ENCODE measurements around the gene STAU1.
"Not testable (repeated sequence)": the region's sequence is repeated elsewhere in the genome, so short reads cannot be mapped to it uniquely, and the experiment has no call there.

Gene STAU1

DNA sequence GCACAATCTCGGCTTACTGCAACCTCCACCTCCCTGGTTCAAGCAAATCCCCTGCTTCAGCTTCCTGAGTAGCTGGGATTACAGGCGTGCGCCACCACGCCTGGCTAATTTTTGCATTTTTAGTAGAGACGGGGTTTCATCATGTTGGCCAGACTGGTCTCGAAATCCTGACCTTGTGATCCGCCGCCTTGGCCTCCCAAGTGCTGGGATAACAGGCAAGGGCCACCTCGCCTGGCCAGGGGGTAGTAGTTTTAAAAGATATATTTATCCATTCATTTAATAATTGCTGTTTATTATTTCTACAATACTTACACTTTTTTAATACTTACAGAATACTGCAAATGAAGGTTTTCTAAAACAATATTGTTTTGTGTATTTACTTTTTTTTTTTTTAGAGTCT lies 15.6 kb upstream of the STAU1 start:
- DNase-seq (ENCODE audit: low read depth, low spot score): no peak

DNA sequence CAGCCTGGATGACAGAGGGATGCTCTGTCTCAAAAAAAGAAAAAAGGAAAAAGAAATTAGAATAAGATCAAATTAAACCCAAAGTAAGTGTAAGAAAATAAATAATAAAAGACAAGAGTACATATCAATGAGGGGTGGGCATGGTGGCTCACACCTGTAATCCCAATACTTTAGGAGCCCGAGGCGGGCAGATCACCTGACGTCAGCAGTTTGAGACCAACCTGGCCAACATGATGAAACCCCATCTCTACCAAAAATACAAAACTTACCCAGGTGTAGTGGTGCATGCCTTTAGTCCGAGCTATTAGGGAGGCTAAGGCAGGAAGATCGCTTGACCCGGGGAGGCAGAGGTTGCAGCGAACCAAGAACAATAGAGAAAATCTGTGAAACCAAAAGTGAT lies 14.9 kb upstream of the STAU1 start:
- no peak for DNase-seq (ENCODE audit: low read depth, low spot score)

DNA sequence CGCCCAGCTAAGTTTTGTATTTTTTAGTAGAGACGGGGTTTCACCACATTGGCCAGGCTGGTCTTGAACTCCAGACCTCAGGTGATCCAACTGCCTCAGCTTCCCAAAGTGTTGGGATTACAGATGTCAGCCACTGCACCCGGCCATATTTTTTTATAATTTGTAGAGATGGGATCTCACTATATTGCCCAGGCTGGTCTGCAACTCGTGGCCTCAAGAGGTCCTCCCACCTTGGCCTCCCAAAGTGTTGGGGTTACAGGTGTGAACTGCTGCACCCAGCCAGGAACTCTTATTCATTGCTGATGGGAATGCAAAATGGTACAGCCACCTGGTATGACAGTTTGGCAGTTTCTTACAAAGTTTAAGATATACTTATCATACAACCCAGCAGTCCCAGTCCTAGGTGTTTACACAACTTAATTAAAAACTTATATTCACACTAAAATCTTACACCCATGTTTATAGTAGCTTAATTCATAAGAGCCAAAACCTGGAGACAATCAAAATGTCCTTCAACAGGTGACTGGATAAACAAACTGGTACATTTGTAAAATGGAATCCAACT lies 11.7 kb upstream of the STAU1 start:
- DNase-seq (ENCODE audit: low read depth, low spot score): no peak

DNA sequence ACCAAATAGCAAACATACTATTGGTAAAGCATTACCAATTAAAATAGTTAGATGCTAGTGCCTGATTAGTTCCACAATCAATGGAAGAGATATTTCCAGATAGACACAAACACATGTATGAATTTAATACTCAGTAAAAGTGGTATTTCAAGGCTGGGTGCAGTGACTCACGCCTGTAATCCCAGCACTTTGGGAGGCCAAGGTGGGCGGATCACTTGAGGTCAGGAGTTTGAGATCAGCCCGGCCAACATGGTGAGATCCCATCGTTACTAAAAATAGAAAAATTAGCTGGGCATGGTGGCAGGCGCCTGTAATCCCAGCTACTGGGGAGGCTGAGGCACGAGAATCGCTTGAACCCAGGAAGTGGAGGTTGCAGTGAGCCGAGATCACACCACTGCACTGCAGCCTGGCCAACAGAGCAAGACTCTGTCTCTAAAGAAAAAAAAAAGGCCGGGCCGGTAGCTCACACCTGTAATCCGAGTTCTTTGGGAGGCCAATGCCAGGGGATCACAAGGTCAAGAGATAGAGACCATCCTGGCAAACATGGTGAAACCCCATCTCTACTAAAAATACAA lies 4.9 kb upstream of the STAU1 start:
- DNase-seq (ENCODE audit: low read depth, low spot score): not testable (repeated sequence)

DNA sequence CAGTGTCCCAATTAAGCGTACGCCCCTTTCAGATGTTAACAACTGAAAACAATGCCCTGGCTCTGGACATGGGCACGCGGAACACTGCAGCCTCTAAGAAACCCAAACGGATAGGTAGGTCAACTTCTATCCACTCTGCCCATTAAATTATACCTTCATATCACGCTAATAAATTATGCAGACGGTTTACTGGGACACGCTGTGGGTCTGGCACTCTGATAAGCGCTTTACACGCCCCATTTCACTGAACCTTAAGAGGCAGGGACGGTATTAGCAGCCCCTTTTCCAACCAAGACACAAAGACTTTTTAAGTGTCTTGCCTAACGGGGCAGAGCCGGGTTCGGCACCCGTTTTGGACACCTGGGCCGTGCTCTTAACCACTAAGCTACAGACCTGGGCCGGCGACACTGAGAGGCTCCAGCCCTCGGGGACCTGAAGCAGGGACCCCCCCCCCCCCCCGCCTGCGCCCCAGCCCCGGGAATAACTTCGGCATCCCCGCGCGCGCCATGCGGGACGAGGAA lies 744 bp downstream of the STAU1 start:
- no peak for DNase-seq (ENCODE audit: low read depth, low spot score)

DNA sequence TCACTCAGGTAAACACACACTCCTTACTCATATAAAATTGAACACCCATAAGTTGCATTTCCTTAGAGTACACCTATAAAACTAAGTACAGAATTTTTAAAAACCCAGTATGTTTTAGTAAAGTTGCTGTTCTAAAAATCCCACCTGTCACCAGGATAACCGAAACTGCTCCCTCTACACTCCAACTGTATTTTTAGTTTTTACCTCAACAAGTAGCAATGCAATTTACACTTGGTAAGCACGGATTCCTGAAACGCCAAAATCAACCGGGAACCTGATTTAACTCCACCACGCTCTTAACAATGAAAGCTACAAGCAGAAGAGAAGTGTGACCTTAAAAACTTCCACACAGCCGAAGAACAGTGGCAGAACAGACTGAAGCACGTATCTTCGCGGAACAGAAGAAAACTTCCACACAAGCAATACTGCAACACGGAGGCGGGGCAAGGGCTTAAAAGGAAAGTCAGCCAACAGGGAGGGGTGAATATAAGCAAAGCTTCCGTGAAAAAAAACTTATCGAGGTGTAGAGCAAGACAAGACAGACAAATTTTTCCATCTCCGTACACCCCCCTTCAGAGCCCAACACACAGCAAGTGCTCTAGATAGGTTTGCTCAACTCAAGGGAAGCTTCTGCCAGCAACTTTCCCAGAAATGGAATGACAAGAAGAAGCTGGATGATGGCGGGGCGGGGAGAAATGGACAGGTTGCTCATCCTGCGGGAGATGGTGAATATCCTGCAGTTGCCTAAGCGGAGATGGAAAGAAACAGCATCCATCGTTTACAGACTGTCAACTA lies 1.4 kb downstream of the STAU1 start:
- DNase-seq (ENCODE audit: low read depth, low spot score): no peak

DNA sequence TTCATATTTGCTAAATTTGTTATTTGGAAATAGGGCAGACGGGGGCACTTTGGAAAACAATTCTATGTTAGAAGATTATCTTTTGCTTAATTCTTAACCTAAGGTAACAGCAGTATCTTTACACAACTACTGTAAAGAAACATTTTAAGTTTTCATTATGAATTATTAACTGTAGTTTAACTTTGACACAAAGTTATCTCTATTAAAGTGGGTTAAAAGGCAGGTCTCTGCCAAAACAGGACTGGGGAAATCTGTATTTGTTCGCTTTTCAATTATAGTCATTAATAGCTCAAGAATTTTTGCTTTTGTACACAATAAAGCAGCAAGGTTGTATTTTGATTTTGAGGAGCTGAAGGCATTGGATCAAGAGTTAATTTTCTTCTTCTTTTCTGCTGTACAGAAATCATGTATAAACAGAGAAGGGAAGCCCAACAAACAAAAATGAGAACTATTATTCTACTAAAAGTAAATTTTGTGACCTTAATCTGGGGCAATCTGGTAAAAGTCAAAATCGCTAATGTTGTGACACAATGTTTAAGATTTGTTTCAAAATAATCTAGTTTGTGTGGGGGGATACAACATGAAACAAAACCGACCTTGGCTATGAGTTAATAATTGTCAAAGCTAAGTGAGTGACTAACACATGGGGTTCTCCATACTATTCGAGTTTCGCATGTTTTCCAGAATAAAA lies 2.9 kb downstream of the STAU1 start:
- no peak for DNase-seq (ENCODE audit: low read depth, low spot score)

DNA sequence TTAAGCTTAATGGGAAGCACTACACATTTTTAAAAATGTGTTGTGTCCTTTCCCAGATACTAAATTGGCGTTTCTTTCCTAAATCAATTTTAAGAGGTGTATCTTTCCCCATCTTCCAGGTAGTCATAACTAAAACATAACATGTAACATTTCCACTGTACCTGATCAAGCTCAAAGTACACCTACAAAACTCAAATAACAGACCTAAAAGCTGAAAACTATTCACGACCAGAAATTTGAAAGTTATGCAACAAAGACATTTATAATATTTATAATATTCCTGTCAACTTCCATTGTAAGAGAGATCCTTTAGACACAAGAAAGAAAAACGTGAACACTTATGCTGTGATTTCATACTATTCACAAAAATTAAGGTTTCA lies 3.5 kb downstream of the STAU1 start:
- no peak for DNase-seq (ENCODE audit: low read depth, low spot score)

DNA sequence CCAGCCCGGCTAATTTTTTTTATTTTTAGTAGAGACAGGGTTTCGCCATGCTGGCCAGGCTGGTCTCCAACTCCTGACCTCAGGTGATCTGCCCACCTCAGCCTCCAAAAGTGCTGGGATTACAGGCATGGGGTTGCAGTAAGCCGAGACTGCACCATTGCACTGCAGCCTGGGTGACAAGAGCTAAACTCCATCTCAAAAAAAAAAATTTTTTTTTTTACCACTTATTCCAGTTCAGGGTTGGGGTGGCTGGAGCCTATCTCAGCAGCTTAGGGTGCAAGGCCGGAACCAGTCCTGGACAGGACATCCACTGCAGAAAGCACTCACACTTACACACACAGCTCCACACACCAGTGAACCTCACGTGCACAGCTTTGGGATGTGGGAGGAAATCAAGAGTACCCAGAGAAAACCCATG lies 4.0 kb downstream of the STAU1 start:
- not testable (repeated sequence) for DNase-seq (ENCODE audit: low read depth, low spot score)

DNA sequence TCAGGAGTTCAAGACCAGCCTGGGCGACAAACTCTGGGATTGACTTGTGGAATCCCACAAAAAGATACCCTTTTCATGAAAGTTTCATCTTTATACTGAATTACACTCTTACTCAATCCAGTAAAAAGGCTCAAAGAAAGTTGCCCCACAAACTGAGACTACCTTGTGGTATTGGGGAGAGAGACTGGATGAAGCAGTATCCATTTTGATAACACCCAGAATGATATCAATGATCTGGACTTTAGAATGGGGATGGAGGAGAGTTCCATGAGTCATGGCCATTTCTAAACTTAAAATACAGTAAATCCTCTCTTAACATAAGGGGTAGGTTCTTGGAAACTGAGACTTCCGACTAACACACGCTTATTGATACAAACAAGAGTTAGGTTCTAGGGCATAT lies 4.7 kb downstream of the STAU1 start:
- no peak for DNase-seq (ENCODE audit: low read depth, low spot score)

DNA sequence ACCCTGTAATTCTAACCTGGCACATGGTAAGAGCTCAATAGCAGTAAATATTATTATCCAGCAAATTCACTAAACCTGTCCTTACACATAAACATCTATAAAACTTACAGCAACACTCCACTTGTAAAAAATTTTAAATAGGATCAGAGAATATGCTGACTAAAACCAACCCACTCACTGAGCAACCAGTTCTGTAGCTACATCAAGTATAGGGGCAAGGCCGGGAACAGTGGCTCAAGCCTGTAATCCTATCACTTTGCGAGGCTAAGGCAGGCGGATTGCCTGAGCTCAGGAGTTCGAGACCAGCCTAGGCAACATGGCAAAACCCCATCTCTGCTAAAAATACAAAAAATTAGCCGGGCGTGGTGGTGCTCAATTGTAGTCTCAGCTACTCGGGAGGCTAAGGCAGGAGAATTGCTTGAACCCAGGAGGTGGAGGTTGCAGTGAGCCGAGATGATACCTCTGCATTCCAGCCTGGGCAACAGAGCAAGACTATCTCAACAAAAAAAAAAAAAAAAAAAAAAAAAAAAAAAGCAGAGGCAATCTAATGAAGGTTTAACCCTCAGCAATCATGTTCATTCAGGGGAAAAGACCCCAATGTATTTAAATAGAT lies 6.8 kb downstream of the STAU1 start:
- DNase-seq (ENCODE audit: low read depth, low spot score): no peak

DNA sequence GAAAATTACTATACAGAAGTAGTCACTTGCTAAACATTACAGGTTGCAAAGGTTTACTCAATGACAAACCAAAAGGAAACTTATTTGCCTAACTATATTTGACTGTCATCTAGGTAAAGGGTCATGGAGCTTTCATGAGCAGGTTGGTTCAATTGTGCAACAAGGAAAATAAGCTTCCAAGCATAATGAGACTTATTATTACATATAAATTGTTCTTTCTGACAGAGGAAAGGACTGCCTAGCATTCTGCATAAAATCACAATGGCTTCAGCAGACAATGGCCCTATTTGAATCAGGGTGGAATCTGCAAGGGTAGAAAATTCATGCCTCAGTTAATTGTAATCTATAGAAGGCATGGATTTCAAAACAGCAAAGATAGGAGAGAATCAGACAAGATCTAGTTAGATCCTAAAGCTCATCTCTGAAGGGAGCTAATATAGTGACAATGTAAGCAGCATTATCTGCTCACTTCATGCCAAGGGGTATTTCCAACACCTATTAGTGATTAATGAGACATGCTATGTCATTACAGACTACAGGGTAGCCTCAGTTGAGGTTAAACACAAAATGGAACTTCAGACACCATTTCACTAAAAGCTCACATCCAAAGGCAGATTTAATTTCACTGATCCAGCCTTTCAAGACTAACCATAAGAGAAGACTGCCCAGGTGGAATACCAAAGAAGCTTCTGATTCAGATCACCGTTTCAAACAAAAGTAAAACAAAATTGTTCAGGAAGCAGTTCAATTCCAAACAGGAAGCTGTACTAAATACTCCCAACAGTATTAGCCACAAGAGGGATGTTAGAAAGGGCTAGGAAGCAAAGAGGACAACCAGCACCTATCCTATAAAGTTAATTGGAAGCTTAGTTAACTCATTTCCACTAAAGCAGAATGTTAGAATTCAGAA lies 8.5 kb downstream of the STAU1 start:
- no peak for DNase-seq (ENCODE audit: low read depth, low spot score)

DNA sequence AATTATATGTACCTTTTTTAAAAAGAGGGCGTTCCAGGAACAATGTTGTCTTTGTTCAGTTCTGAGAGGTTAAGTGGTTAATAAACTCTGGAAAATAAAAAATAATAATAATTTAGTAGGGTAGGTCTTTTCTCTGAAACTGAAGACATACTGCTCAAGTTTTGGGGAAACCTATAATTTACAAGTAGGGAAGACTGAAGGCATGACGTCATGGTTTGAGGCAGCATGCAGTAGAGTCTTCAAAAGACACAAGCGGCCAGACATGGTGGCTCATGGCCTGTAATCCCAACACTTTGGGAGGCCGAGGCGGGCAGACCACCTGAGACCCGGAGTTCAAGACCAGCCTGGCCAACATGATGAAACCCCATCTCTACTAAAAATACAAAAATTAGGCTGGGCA lies 14.0 kb downstream of the STAU1 start:
- no peak for DNase-seq (ENCODE audit: low read depth, low spot score)

DNA sequence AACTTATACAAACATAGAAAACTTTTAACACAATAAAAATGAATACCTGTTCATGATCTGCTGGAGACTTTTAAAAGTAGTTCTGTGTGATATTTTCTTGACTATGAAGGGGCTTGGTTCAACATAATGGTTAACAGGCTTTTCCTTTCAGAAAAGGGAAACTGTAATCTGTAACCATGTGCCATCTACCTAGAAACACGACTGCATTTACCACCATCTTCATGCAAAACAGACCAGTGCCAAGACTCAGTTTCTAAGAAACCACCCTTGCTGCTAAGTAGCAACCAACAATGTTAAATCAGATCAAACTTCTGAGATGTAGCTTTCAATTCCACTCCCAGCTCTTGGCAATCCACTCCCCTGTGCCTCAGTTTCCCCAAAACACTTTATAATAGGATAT lies 15.7 kb downstream of the STAU1 start:
- DNase-seq (ENCODE audit: low read depth, low spot score): no peak

DNA sequence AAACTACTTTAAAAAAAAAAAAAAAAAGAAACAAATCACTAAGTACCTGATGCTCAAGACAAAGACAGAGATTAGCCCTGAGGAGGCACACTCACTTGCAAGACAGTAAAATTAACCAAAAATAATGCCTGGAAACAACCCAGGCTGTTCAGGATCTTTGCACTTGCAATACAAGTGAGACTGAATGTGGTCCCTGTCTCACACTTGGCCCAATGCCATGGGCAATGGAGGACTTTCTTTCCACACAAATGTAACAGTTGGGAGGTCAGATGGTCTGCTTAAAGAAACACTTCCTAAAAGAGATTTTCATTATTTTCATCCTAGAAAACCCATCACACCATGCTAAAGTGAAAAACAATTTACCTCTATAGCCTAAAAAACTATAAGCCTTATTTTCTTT lies 16.2 kb downstream of the STAU1 start:
- no peak for DNase-seq (ENCODE audit: low read depth, low spot score)

DNA sequence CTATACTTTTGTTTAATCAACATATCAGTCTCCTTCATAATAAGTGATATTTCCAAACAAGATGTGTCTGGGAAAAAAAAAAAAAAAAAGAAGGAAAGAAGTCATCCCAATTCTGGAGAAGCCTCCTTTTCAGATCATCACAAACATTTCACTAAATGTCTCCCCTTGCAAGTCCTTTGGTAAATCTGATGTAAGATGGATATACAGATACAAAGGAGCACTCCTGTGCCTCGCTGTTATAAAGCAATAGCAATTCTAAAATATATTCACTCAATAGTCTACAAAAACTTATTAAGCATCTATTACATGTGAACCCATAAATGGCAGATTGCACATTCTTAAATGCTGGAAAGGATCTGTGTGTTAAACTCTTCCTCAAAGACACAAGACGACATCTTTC lies 17.4 kb downstream of the STAU1 start:
- DNase-seq (ENCODE audit: low read depth, low spot score): no peak

DNA sequence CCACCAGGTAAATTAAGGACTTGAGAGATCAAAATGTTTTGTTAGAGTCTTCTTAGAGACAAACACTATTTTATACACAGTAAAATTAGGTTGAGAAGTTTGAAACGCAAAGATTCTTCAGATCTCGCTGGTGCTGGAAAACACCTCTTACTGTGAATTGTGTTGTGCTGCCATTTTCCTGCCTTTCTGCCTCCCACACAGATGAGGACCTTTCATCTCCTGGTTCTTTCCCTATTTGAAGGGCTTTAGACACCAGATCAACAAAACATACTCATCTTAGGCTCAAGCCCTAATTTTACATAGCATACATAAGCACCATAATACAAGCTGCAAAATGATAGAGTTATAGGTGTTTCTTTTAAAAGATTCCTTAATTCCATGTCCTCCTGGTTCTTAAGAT lies 18.6 kb downstream of the STAU1 start:
- DNase-seq (ENCODE audit: low read depth, low spot score): no peak

DNA sequence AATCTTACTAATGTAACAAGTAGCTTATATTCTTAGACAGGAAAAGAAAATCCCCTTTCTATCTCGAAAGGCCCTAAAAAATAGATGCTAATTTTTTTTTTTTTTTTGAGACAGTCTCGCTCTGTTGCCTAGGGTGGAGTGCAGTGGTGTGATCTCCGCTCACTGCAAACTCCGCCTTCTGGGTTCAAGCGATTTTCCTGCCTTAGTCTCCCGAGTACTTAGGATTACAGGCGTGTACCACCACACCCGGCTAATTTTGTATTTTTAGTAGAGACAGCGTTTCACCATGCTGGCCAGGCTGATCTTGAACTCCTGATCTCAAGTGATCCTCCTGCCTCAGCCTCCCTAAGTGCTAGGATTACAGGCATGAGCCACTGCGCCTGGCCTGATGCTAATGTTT lies 19.3 kb downstream of the STAU1 start:
- not testable (repeated sequence) for DNase-seq (ENCODE audit: low read depth, low spot score)

DNA sequence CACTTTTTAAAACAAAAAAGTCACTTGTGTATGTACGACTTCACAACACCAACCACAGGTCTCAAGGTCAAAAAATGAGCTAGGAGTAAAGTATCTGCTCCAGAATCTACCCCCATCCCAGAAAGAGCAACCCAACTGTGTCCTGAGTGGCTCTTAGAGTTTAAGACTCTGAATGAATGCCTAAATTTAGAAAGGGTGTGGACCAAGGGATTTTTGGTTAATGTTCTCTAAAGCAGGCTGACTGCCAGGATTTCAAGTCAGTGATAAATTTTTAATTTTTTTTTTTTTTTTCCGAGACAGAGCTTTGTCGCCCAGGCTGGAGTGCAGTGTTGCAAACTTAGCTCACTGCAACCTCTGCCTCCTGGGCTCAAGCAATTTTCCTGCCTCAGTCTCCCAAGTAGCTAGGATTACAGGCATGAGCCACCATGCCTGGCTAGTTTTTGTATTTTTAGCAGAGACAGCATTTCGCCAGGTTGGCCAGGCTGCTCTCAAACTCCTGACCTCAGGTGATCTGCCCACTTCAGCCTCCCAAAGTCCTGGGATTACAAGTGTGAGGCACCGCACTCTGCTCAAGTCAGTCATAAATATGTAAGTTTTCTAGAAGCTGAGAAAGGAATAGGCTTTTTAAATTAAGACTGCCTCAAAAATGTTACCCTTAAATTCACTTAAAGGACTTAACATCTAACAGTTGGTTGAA lies 20.2 kb downstream of the STAU1 start:
- no peak for DNase-seq (ENCODE audit: low read depth, low spot score)
